HEK293 (cell line): ENCODE measurements around the gene SEPTIN5.

Experiments
- CTCF ChIA-PET: fragments of 350-600 bp; formaldehyde crosslinking; extraction: SDS; loops from one replicate; lab custom pipeline; 2021; ENCODE audit warnings: antibody characterized with exemption; lab: Yijun Ruan, JAX
- POLR2A ChIA-PET: fragments of 300-600 bp; formaldehyde crosslinking; extraction: SDS; loops from one replicate; lab custom pipeline; 2020; ENCODE audit warnings: antibody characterized with exemption, inconsistent platforms; lab: Yijun Ruan, JAX
- H3K27ac ChIP-seq: fragments of 200-500 bp; sonication (Bioruptor generic); 2 replicates; pipeline ENCODE4 v1.5.1; 2014; ENCODE audit warnings: low read depth, low read length, control low read depth, inconsistent platforms; ENCODE audit errors: extremely low read depth
- H3K36me3 ChIP-seq, 2 experiments: fragments of 200-500 bp in 1 of 2; sonication (Bioruptor generic) in 1 of 2; 1 replicate in 1 of 2; 2 replicates in 1 of 2; pipeline ENCODE4 v1.5.1; 2014 to 2017; ENCODE audit warnings: inconsistent platforms in 2 of 2, low read length in 2 of 2; ENCODE audit not compliant: control insufficient read depth in 2 of 2, insufficient read depth in 1 of 2
- H3K4me1 ChIP-seq: fragments of 200-500 bp; sonication (Bioruptor generic); 2 replicates; pipeline ENCODE4 v1.5.1; 2014; ENCODE audit warnings: mild to moderate bottlenecking, low read length, inconsistent platforms; ENCODE audit not compliant: control insufficient read depth, insufficient read depth
- H3K4me3 ChIP-seq: 2 replicates; pipeline ENCODE4 v1.5.1; 2011; ENCODE audit warnings: low read depth, mild to moderate bottlenecking, control low read depth, low read length, moderate library complexity
- H3K9me3 ChIP-seq: fragments of 200-500 bp; sonication (Bioruptor generic); 2 replicates; pipeline ENCODE4 v1.5.1; 2014; ENCODE audit warnings: low read depth, low read length, inconsistent platforms; ENCODE audit not compliant: control insufficient read depth, insufficient read depth
- BCL11A ChIP-seq: fragments of 450-650 bp; formaldehyde crosslinking; IDR thresholded peaks from 2 replicates; pipeline ENCODE4 v1.5.1; 2016; ENCODE audit warnings: low read depth, missing biosample characterization, missing genetic modification characterization
- EGR2 ChIP-seq: fragments of 450-650 bp; formaldehyde crosslinking; IDR thresholded peaks from 2 replicates; pipeline ENCODE4 v1.5.1; 2016; ENCODE audit warnings: low read depth, missing biosample characterization, missing genetic modification characterization
- GLI4 ChIP-seq: fragments of 450-650 bp; formaldehyde crosslinking; IDR thresholded peaks from 2 replicates; pipeline ENCODE4 v1.5.1; 2016; ENCODE audit warnings: missing biosample characterization, missing genetic modification characterization
- GLIS1 ChIP-seq: fragments of 450-650 bp; formaldehyde crosslinking; IDR thresholded peaks from 2 replicates; pipeline ENCODE4 v1.5.1; 2016; ENCODE audit warnings: missing biosample characterization, missing genetic modification characterization
- OSR2 ChIP-seq: fragments of 450-650 bp; formaldehyde crosslinking; IDR thresholded peaks from 2 replicates; pipeline ENCODE4 v1.5.1; 2016; ENCODE audit warnings: missing biosample characterization, missing genetic modification characterization
- SP2 ChIP-seq: fragments of 450-650 bp; formaldehyde crosslinking; IDR thresholded peaks from 2 replicates; pipeline ENCODE4 v1.5.1; 2016; ENCODE audit warnings: missing biosample characterization, missing genetic modification characterization
- SP7 ChIP-seq: fragments of 450-650 bp; formaldehyde crosslinking; IDR thresholded peaks from 2 replicates; pipeline ENCODE4 v1.5.1; 2016; ENCODE audit warnings: missing biosample characterization, missing genetic modification characterization
- TCF7L2 ChIP-seq: IDR thresholded peaks from 2 replicates; pipeline ENCODE4 v1.6.1; 2011; ENCODE audit warnings: low read depth, mild to moderate bottlenecking, inconsistent platforms, low read length, moderate library complexity, borderline replicate concordance
- ZBTB8A ChIP-seq: fragments of 450-650 bp; formaldehyde crosslinking; IDR thresholded peaks from 2 replicates; pipeline ENCODE4 v1.5.1; 2016; ENCODE audit warnings: missing biosample characterization, missing genetic modification characterization
- ZFHX2 ChIP-seq: fragments of 450-650 bp; formaldehyde crosslinking; conservative IDR thresholded peaks from 2 replicates; pipeline ENCODE4 v1.5.1; 2016; ENCODE audit warnings: missing biosample characterization, missing genetic modification characterization
- ZFP3 ChIP-seq: fragments of 450-650 bp; formaldehyde crosslinking; IDR thresholded peaks from 2 replicates; pipeline ENCODE4 v1.5.1; 2016; ENCODE audit warnings: low read depth, missing biosample characterization, missing genetic modification characterization
- ZIC2 ChIP-seq: fragments of 450-650 bp; formaldehyde crosslinking; IDR thresholded peaks from 2 replicates; pipeline ENCODE4 v1.5.1; 2016; ENCODE audit warnings: missing biosample characterization, missing genetic modification characterization
- ZNF138 ChIP-seq: fragments of 450-650 bp; formaldehyde crosslinking; IDR thresholded peaks from 2 replicates; pipeline ENCODE4 v1.5.1; 2016; ENCODE audit warnings: missing biosample characterization, missing genetic modification characterization, borderline replicate concordance
- ZNF146 ChIP-seq: fragments of 450-650 bp; formaldehyde crosslinking; IDR thresholded peaks from 2 replicates; pipeline ENCODE4 v1.5.1; 2016; ENCODE audit warnings: missing biosample characterization, missing genetic modification characterization
- ZNF18 ChIP-seq: fragments of 450-650 bp; formaldehyde crosslinking; IDR thresholded peaks from 2 replicates; pipeline ENCODE4 v1.5.1; 2016; ENCODE audit warnings: missing biosample characterization, missing genetic modification characterization
- ZNF433 ChIP-seq: fragments of 450-650 bp; formaldehyde crosslinking; IDR thresholded peaks from 2 replicates; pipeline ENCODE4 v1.5.1; 2016; ENCODE audit warnings: missing biosample characterization, missing genetic modification characterization, low read depth
- ZNF449 ChIP-seq: fragments of 450-650 bp; formaldehyde crosslinking; IDR thresholded peaks from 2 replicates; pipeline ENCODE4 v1.5.1; 2017; ENCODE audit warnings: missing biosample characterization, mild to moderate bottlenecking, missing genetic modification characterization, moderate library complexity
- ZNF639 ChIP-seq: fragments of 450-650 bp; formaldehyde crosslinking; IDR thresholded peaks from 2 replicates; pipeline ENCODE4 v1.5.1; 2016; ENCODE audit warnings: missing biosample characterization, missing genetic modification characterization
- ZNF664 ChIP-seq: fragments of 450-650 bp; formaldehyde crosslinking; IDR thresholded peaks from 2 replicates; pipeline ENCODE4 v1.5.1; 2016; ENCODE audit warnings: missing biosample characterization, missing genetic modification characterization
- ZSCAN18 ChIP-seq: fragments of 450-650 bp; formaldehyde crosslinking; IDR thresholded peaks from 2 replicates; pipeline ENCODE4 v1.5.1; 2016; ENCODE audit warnings: missing biosample characterization, missing genetic modification characterization
- ZSCAN4 ChIP-seq: fragments of 450-650 bp; formaldehyde crosslinking; IDR thresholded peaks from 2 replicates; pipeline ENCODE4 v1.5.1; 2017; ENCODE audit warnings: missing biosample characterization, missing genetic modification characterization

Gene SEPTIN5

GRCh38 chr22:19735665-19736510, 21.6 kb downstream of the SEPTIN5 start:
- no peak for TF ChIP-seq ZFP3 (tag by site-specific recombination)
- TF ChIP-seq ZNF664, result no peak
- TF ChIP-seq OSR2, result 0 out of 2 replicates have a peak, but pooled peaks have one; percentile 12
- no peak for TF ChIP-seq ZNF639 (tag by site-specific recombination)
- no peak for TF ChIP-seq BCL11A (tag by site-specific recombination)
- no peak for TF ChIP-seq ZNF138
- no peak for TF ChIP-seq ZNF433 (tag by site-specific recombination)
- no peak for TF ChIP-seq ZNF449 (tag by site-specific recombination)
- peak; percentile 87 for TF ChIP-seq ZIC2
- TF ChIP-seq SP7 (tag by site-specific recombination), result peak; percentile 39; the same call in 1 of the 2 replicates
- TF ChIP-seq SP2, result peak; percentile 9; the same call in 1 of the 2 replicates
- peak; percentile 61; the same call in 1 of the 2 replicates for TF ChIP-seq ZBTB8A (tag by site-specific recombination)
- no peak for TF ChIP-seq ZSCAN4 (tag by site-specific recombination)
- TF ChIP-seq ZNF18 (tag by site-specific recombination), result 0 out of 2 replicates have a peak, but pooled peaks have one; percentile 42
- no peak for TF ChIP-seq ZSCAN18 (tag by site-specific recombination)
- peak; percentile 96 for TF ChIP-seq ZFHX2 (tag by site-specific recombination)
- peak; percentile 91 for TF ChIP-seq EGR2 (tag by site-specific recombination)
- no peak for TF ChIP-seq TCF7L2
- peak; percentile 21; the same call in 1 of the 2 replicates for TF ChIP-seq GLIS1
- no peak for TF ChIP-seq ZNF146 (tag by site-specific recombination)
- TF ChIP-seq GLI4 (tag by site-specific recombination), result no peak
- Histone ChIP-seq H3K4me1 (no peaks in the 10 kb centered on the region), H3K27ac (no peak overlapping the region), H3K4me3 (no peak overlapping the region), H3K9me3 (no peaks in the 10 kb centered on the region), H3K36me3 (no peaks in the 10 kb centered on the region)
- ChIA-PET CTCF (no interaction called here), POLR2A (no interaction called here)
